HG03469 (cell line): ENCODE measurements around the gene SENP6.
"Not testable (repeated sequence)": the region's sequence is repeated elsewhere in the genome, so short reads cannot be mapped to it uniquely, and the experiment has no call there.

Experiments
- ATAC-seq: cut with Tn5 transposase; IDR thresholded peaks from one replicate; pipeline ENCODE4 v1.9.1; 2021; ENCODE audit warnings: mild to moderate bottlenecking, moderate library complexity, moderate number of reproducible peaks; ENCODE audit not compliant: unreplicated experiment

The SENP6 gene

GRCh38 chr6:75601304-75602245 is at the start of gene SENP6:
Gene SENP6, plus strand, starts transcription at chr6:75601880. Its CDS starts 645 bp downstream, at chr6:75602525.
- peak; percentile 51 for ATAC-seq

- ATAC-seq = no peak
Measured at GRCh38 chr6:75556240-75556639, 45.4 kb upstream of the SENP6 start.

- no peak for ATAC-seq
Measured at GRCh38 chr6:75557068-75557467, 44.6 kb upstream of the SENP6 start.

GRCh38 chr6:75563032-75563431 is 38.6 kb upstream of the SENP6 start:
- no peak for ATAC-seq

- no peak for ATAC-seq
Measured at GRCh38 chr6:75566137-75566767, 35.4 kb upstream of the SENP6 start.

GRCh38 chr6:75568100-75568499 is 33.6 kb upstream of the SENP6 start:
- no peak for ATAC-seq

GRCh38 chr6:75568965-75569364 is 32.7 kb upstream of the SENP6 start:
- ATAC-seq = no peak

- ATAC-seq = not testable (repeated sequence)
Measured at GRCh38 chr6:75570671-75571070, 31.0 kb upstream of the SENP6 start.

- no peak for ATAC-seq
Measured at GRCh38 chr6:75572072-75572471, 29.6 kb upstream of the SENP6 start.

- peak; percentile 86 for ATAC-seq
Measured at GRCh38 chr6:75579951-75580350, 21.7 kb upstream of the SENP6 start.

GRCh38 chr6:75581231-75581630 is 20.4 kb upstream of the SENP6 start:
- no peak for ATAC-seq

GRCh38 chr6:75584552-75584951 is 17.1 kb upstream of the SENP6 start:
- not testable (repeated sequence) for ATAC-seq

- ATAC-seq = no peak
Measured at GRCh38 chr6:75588948-75589347, 12.7 kb upstream of the SENP6 start.

- no peak for ATAC-seq
Measured at GRCh38 chr6:75590370-75590769, 11.3 kb upstream of the SENP6 start.

GRCh38 chr6:75596380-75596779 is 5.3 kb upstream of the SENP6 start:
- not testable (repeated sequence) for ATAC-seq

GRCh38 chr6:75600768-75601167 is 912 bp upstream of the SENP6 start:
- ATAC-seq = no peak

GRCh38 chr6:75602246-75603105 is 796 bp downstream of the SENP6 start:
- peak; percentile 19 for ATAC-seq

GRCh38 chr6:75603106-75603420 is 1.4 kb downstream of the SENP6 start:
- no peak for ATAC-seq

- no peak for ATAC-seq
Measured at GRCh38 chr6:75604294-75604693, 2.6 kb downstream of the SENP6 start.

- no peak for ATAC-seq
Measured at GRCh38 chr6:75605635-75606034, 4.0 kb downstream of the SENP6 start.

GRCh38 chr6:75608304-75608703 is 6.6 kb downstream of the SENP6 start:
- no peak for ATAC-seq
